Epithelial cell of proximal tubule (primary cell): ENCODE data around the gene KRTAP6-1. TPM values are rescaled to one million over a fixed set of nuclear protein-coding genes. Genes with fewer than 3 reads are reported as not detected.

Experiments
- DNase-seq: peaks from one replicate; pipeline ENCODE4 v3.0.0-alpha.2; 2011; ENCODE audit warnings: low read depth
- H3K4me3 ChIP-seq: 2 replicates; pipeline ENCODE4 v1.5.1; 2011; ENCODE audit warnings: low read depth, mild to moderate bottlenecking, low read length
- CTCF ChIP-seq: conservative IDR thresholded peaks from 2 replicates; pipeline ENCODE4 v1.5.1; 2012; ENCODE audit warnings: low read depth, mild to moderate bottlenecking, low read length
- total RNA-seq: library from RNA; depleted of rRNA; stranded (reverse); fragments of >200 nt; gene quantifications from 2 replicates; pipeline ENCODE4 v1.2.3, GENCODE V29; 2015

Gene KRTAP6-1
- total RNA-seq, 1 donor from 2014 or later: not detected

GRCh38 chr21:30628109-30628508 is 14.4 kb upstream of the KRTAP6-1 start:
- no peak for TF ChIP-seq CTCF
- no peak for DNase-seq

GRCh38 chr21:30625449-30626165 is 11.9 kb upstream of the KRTAP6-1 start:
- H3K4me3 ChIP-seq: no peak overlapping the region
- no peak for DNase-seq
- no peak for TF ChIP-seq CTCF

More at GRCh38 chr21:30628109-30628508, 14.4 kb upstream of the KRTAP6-1 start:
- H3K4me3 ChIP-seq: no peak overlapping the region

GRCh38 chr21:30623362-30623761 is 9.6 kb upstream of the KRTAP6-1 start:
- DNase-seq: no peak
- H3K4me3 ChIP-seq: no peak overlapping the region
- no peak for TF ChIP-seq CTCF

GRCh38 chr21:30620522-30620921 is 6.8 kb upstream of the KRTAP6-1 start, which contains the start of gene KRTAP20-4:
Gene KRTAP20-4 (plus strand): TSS chr21:30620627.
- DNase-seq: no peak
- TF ChIP-seq CTCF: no peak
- H3K4me3 ChIP-seq: no peak within 1 kb of the TSS

GRCh38 chr21:30620080-30620479 is 6.3 kb upstream of the KRTAP6-1 start:
- H3K4me3 ChIP-seq: no peak overlapping the region
- no peak for TF ChIP-seq CTCF
- no peak for DNase-seq

- TF ChIP-seq CTCF: no peak
- no peak within 1 kb of the TSS for H3K4me3 ChIP-seq
- no peak for DNase-seq
Measured at GRCh38 chr21:30616125-30616524, 2.4 kb upstream of the KRTAP6-1 start, which contains the start of gene KRTAP20-1. Gene KRTAP20-1 (plus strand): TSS chr21:30616425. CDS start chr21:30616455, 30 bp downstream.

- DNase-seq: no peak
- H3K4me3 ChIP-seq: no peak overlapping the region
- TF ChIP-seq CTCF: no peak
Measured at GRCh38 chr21:30615199-30615598, 1.5 kb upstream of the KRTAP6-1 start.
